HCT116 (cell line): ENCODE data around the gene PPP2R3A. TPM values are rescaled to one million over a fixed set of nuclear protein-coding genes. Genes with fewer than 3 reads are reported as not detected.

ENCODE experiments used
- ATAC-seq: fragments of 200-7000 bp; cut with Tn5 transposase; 2 replicates; pipeline ENCODE4 v1.9.1; 2020; ENCODE audit warnings: mild to moderate bottlenecking, moderate library complexity
- BruUV-seq: library from RNA; stranded (reverse); fragments of 400-500 nt; replicated peaks from 2 replicates; lab custom pipeline; 2021; lab: Mats Ljungman, UMichigan
- CTCF ChIA-PET: fragments of 300-600 bp; sonication (Branson Sonifier 250); formaldehyde crosslinking; loops from one replicate; lab custom pipeline; 2021; ENCODE audit warnings: antibody characterized with exemption; lab: Charles Lee
- POLR2A ChIA-PET: fragments of 300-600, 350-600 bp; sonication (Branson Sonifier 250); formaldehyde crosslinking; loops from one replicate; lab custom pipeline; 2021; ENCODE audit warnings: antibody characterized with exemption; lab: Charles Lee
- RAD21 ChIA-PET, 2 experiments: fragments of 300-600 bp; sonication (Branson Sonifier 250); formaldehyde crosslinking; loops; one replicate each; lab custom pipeline; 2023; ENCODE audit warnings: low total read pairs in 2 of 2; ENCODE audit not compliant: uncharacterized antibody in 2 of 2, unreplicated experiment in 2 of 2, low non-redundant PET in 1 of 2; lab: Charles Lee
- DNase-seq: peaks from one replicate; pipeline ENCODE4 v3.0.0-alpha.2; 2010; ENCODE audit warnings: low read depth, low spot score
- H2AFZ ChIP-seq: fragments of 200-600 bp; shearing (Covaris generic), sonication (generic); 2 replicates; pipeline ENCODE4 v1.6.1; 2017; ENCODE audit warnings: low read depth, mixed run types, mixed read lengths, antibody characterized with exemption, low read length; ENCODE audit not compliant: poor library complexity, severe bottlenecking
- H3K27ac ChIP-seq: 2 replicates; pipeline ENCODE4 v1.5.1; 2012; ENCODE audit warnings: low read depth, low read length
- H3K27me3 ChIP-seq: fragments of 200-600 bp; sonication (generic); 2 replicates; pipeline ENCODE4 v1.6.1; 2016; ENCODE audit warnings: mixed run types, low read length, mixed read lengths; ENCODE audit not compliant: insufficient read depth
- H3K36me3 ChIP-seq, 2 experiments: fragments of 200-500 bp in 1 of 2; fragments of 200-600 bp in 1 of 2; sonication (Bioruptor generic) in 1 of 2; sonication (generic) in 1 of 2; 2 replicates each; pipeline versions ENCODE4 v1.5.1 to v1.6.1; 2014 to 2016; ENCODE audit warnings: low read length in 2 of 2, inconsistent platforms in 1 of 2, mixed read lengths in 1 of 2, mixed run types in 1 of 2; ENCODE audit not compliant: insufficient read depth in 2 of 2, control insufficient read depth in 1 of 2
- H3K4me1 ChIP-seq, 2 experiments: fragments of 200-600 bp in 1 of 2; sonication (generic) in 1 of 2; 2 replicates each; pipeline versions ENCODE4 v1.5.1 to v1.6.1; 2012 to 2017; ENCODE audit warnings: low read length in 2 of 2, inconsistent platforms in 1 of 2, mild to moderate bottlenecking in 1 of 2, mixed read lengths in 1 of 2, mixed run types in 1 of 2, moderate library complexity in 1 of 2; ENCODE audit not compliant: insufficient read depth in 2 of 2, control insufficient read depth in 1 of 2
- H3K4me2 ChIP-seq: fragments of 200-600 bp; sonication (generic); 2 replicates; pipeline ENCODE4 v1.6.1; 2017; ENCODE audit warnings: mixed run types, low read length, mixed read lengths
- H3K4me3 ChIP-seq, 2 experiments: fragments of 200-600 bp in 1 of 2; sonication (generic) in 1 of 2; replicated peaks in 1 of 2; 2 replicates each; pipeline ENCODE4 v1.5.1; 2011 to 2016; ENCODE audit warnings: low read length in 2 of 2, control low read depth in 1 of 2, low read depth in 1 of 2, mild to moderate bottlenecking in 1 of 2, mixed read lengths in 1 of 2, mixed run types in 1 of 2
- H3K79me2 ChIP-seq: fragments of 200-600 bp; sonication (generic); 2 replicates; pipeline ENCODE4 v1.6.1; 2017; ENCODE audit warnings: mild to moderate bottlenecking, mixed run types, low read length, moderate library complexity, mixed read lengths; ENCODE audit not compliant: insufficient read depth
- H3K9ac ChIP-seq: fragments of 200-600 bp; sonication (generic); 2 replicates; pipeline ENCODE4 v1.6.1; 2016; ENCODE audit warnings: low read length, mixed read lengths
- H3K9me2 ChIP-seq: fragments of 200-600 bp; sonication (generic), shearing (Covaris generic); 2 replicates; pipeline ENCODE4 v1.6.1; 2017; ENCODE audit warnings: mixed run types, mild to moderate bottlenecking, moderate library complexity; ENCODE audit not compliant: insufficient read depth
- H3K9me3 ChIP-seq, 2 experiments: fragments of 200-500 bp in 1 of 2; fragments of 200-600 bp in 1 of 2; sonication (Bioruptor generic) in 1 of 2; sonication (generic) in 1 of 2; 2 replicates each; pipeline ENCODE4 v1.6.1; 2014 to 2017; ENCODE audit warnings: low read length in 2 of 2, mixed read lengths in 2 of 2, inconsistent platforms in 1 of 2, low read depth in 1 of 2, mild to moderate bottlenecking in 1 of 2, mixed run types in 1 of 2, moderate library complexity in 1 of 2; ENCODE audit not compliant: control insufficient read depth in 1 of 2, insufficient read depth in 1 of 2
- H4K20me1 ChIP-seq: fragments of 200-600 bp; sonication (generic), shearing (Covaris generic); 2 replicates; pipeline ENCODE4 v1.6.1; 2017; ENCODE audit warnings: mixed run types, mild to moderate bottlenecking, moderate library complexity; ENCODE audit not compliant: insufficient read depth
- ATF3 ChIP-seq: IDR thresholded peaks from 2 replicates; pipeline ENCODE4 v1.6.1; 2012
- CTCF ChIP-seq, 3 experiments: fragments of 200-600 bp in 1 of 3; sonication (generic) in 1 of 3; IDR thresholded peaks in 2 of 3; conservative IDR thresholded peaks in 1 of 3; 2 replicates each; pipeline ENCODE4 v1.5.1; 2012 to 2017; ENCODE audit warnings: low read depth in 2 of 3, low read length in 2 of 3, antibody characterized with exemption in 1 of 3, borderline replicate concordance in 1 of 3, control low read depth in 1 of 3, mild to moderate bottlenecking in 1 of 3, mixed read lengths in 1 of 3, mixed run types in 1 of 3, moderate library complexity in 1 of 3; ENCODE audit not compliant: insufficient read depth in 1 of 3
- FOSL1 ChIP-seq: IDR thresholded peaks from 2 replicates; pipeline ENCODE4 v1.6.1; 2012; ENCODE audit warnings: low read depth
- JUND ChIP-seq: IDR thresholded peaks from 2 replicates; pipeline ENCODE4 v1.6.1; 2012
- POLR2AphosphoS5 ChIP-seq: IDR thresholded peaks from 2 replicates; pipeline ENCODE4 v1.6.1; 2011; ENCODE audit warnings: mild to moderate bottlenecking, low read depth, low read length, moderate library complexity
- REST ChIP-seq: IDR thresholded peaks from 2 replicates; pipeline ENCODE4 v1.6.1; 2012; ENCODE audit warnings: low read depth
- intact Hi-C: fragments of 100-400 bp; cut with micrococcal nuclease; formaldehyde crosslinking; loops from 2 replicates; pipeline ENCODE4 v1.10.0; 2022
- total RNA-seq: library from RNA; stranded (reverse); gene quantifications from one replicate; pipeline ENCODE4 v1.2.1, GENCODE V29; 2021; ENCODE audit not compliant: unreplicated experiment

PPP2R3A gene
- total RNA-seq, 1 experiment from 2014 or later: 6.1 TPM

- H3K9me3 ChIP-seq: no peaks in the 10 kb centered on the region
- ChIA-PET POLR2A (no interaction called here), CTCF (no interaction called here), RAD21 (no interaction called here)
- BruUV-seq: no TSS peak
- H3K4me2 ChIP-seq: no peak overlapping the region
- DNase-seq (no peak), ATAC-seq (no peak)
- H3K9me2 ChIP-seq: no peaks in the 10 kb centered on the region
- no peak overlapping the region for H2AFZ ChIP-seq
- no peak overlapping the region for H3K27ac ChIP-seq
- no peaks in the 10 kb centered on the region for H3K36me3 ChIP-seq
- H3K27me3 ChIP-seq: no peaks in the 10 kb centered on the region
- H3K4me3 ChIP-seq: no peak overlapping the region
- no peak for TF ChIP-seq CTCF (IDR thresholded peaks at IDR 0.05 in 2 of 3, conservative IDR thresholded peaks at IDR 0.05 in 1 of 3; ENCODE audit: borderline replicate concordance in 1 of 3, insufficient read depth in 1 of 3, low read depth in 2 of 3, low read length in 2 of 3)
- TF ChIP-seq FOSL1: no peak
- no peak for TF ChIP-seq POLR2AphosphoS5
- TF ChIP-seq JUND: no peak
- no peak for TF ChIP-seq REST
- no peak for TF ChIP-seq ATF3
- H3K79me2 ChIP-seq: no peaks in the 10 kb centered on the region
- H4K20me1 ChIP-seq: no peaks in the 10 kb centered on the region
- intact Hi-C loops: no loop called here
- H3K9ac ChIP-seq: no peak overlapping the region
- H3K4me1 ChIP-seq: no peaks in the 10 kb centered on the region
These were observed 140.6 kb downstream of the PPP2R3A start for GRCh38 chr3:136106101-136106500.
